ENCODE data around the gene CD248.
"Not testable (repeated sequence)": the region's sequence is repeated elsewhere in the genome, so short reads cannot be mapped to it uniquely, and the experiment has no call there.

CD248 gene

GRCh38 chr11:66313321-66314185 lies 3.3 kb downstream of the CD248 start:
- DNase-seq (ENCODE audit: low read depth) = no peak

- DNase-seq (ENCODE audit: low read depth) = peak; percentile 99
Measured at GRCh38 chr11:66312549-66313320, 4.1 kb downstream of the CD248 start.

DNA sequence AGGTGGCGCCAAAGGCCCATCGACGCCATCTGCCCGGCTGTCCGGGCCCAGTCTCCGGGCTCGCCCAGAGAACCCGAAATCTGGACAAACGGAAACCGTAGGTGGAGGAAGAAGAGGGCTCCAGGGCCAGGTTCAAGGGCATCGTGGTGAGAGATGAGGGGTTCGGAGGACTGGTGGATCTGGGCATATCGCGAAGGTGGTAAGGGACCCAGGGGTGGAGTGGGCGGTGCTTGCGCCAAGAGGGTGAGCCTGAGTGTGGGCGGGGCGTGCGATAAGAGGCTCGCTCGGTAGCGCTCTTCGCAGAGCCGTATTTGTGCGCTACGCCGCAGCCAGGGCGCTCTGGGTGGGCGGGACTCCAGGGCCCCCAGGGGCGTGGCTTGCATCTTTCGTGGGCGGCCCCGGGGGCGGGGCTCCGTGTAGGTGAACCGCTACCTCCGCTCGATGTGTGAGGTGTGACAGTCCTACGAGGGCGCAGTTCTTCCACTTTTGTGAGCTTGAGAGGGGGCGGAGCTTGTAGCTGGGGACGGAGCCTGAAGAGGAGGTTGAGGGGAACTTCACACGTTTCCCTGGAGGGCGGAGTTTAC lies 4.8 kb downstream of the CD248 start:
- DNase-seq (ENCODE audit: low read depth) = peak; percentile 78

- no peak for DNase-seq (ENCODE audit: low read depth)
Measured at GRCh38 chr11:66311470-66311964, 5.3 kb downstream of the CD248 start.

- not testable (repeated sequence) for DNase-seq (ENCODE audit: low read depth)
Measured at GRCh38 chr11:66310803-66311440, 5.9 kb downstream of the CD248 start.

DNA sequence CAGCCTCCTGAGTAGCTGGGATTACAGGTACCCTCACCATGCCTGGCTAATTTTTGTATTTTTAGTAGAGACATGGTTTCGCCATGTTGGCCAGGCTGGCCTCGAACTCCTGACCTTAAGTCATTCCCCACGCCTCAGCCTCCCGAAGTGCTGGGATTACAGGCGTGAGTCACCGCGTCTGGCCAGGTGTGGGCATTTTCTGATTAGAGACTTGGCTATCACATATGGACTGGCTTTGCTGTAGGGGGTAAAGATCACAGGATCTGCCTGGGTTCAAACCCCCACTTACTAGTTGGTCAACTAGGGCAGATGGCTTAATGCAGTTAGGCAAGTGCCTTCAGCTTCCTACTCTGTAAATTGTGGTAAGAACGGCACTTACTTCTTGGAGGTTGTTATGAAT lies 6.5 kb downstream of the CD248 start:
- no peak for DNase-seq (ENCODE audit: low read depth)

DNA sequence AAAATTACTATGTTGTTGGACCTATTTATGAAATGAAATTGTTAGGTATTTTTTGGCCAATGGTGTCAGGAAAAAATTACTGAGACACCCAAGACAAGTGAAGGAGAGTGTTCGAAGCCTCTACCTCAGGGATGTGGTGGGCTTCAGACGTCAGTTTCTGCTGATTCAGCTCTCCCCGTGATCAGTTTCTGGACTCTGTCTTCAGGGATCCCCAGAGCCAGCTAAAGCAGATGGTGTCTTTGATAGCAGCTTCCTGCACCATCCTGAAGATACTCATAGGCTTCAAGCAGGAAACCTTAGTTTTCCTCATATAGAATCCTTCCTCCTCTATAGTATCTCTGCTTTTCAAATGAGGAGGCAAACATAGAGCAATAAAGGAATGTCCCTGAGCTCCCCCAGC lies 7.4 kb downstream of the CD248 start:
- no peak for DNase-seq (ENCODE audit: low read depth)

- no peak for DNase-seq (ENCODE audit: low read depth)
Measured at GRCh38 chr11:66302656-66303055, 14.2 kb downstream of the CD248 start.

DNA sequence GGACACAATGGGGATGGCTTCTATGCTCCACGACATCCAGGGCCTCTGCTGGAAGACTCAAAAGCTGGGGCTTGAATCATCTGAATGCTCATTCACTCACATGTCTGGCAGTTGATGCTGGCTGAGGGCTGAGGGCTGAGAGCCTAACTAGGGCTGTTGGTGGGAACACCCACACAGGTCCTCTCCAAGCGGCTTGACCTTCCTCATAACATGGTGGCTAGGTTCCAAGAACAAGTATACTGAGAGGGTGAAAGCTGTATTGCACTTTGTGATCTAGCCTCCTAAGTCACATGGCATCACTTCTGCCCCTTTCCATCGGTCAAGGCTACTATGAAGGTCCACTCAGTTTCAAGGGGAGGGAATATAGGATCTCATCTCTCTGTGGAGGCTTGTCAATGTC lies 17.7 kb downstream of the CD248 start:
- no peak for DNase-seq (ENCODE audit: low read depth)

- DNase-seq (ENCODE audit: low read depth) = no peak
Measured at GRCh38 chr11:66297610-66298009, 19.2 kb downstream of the CD248 start.

DNA sequence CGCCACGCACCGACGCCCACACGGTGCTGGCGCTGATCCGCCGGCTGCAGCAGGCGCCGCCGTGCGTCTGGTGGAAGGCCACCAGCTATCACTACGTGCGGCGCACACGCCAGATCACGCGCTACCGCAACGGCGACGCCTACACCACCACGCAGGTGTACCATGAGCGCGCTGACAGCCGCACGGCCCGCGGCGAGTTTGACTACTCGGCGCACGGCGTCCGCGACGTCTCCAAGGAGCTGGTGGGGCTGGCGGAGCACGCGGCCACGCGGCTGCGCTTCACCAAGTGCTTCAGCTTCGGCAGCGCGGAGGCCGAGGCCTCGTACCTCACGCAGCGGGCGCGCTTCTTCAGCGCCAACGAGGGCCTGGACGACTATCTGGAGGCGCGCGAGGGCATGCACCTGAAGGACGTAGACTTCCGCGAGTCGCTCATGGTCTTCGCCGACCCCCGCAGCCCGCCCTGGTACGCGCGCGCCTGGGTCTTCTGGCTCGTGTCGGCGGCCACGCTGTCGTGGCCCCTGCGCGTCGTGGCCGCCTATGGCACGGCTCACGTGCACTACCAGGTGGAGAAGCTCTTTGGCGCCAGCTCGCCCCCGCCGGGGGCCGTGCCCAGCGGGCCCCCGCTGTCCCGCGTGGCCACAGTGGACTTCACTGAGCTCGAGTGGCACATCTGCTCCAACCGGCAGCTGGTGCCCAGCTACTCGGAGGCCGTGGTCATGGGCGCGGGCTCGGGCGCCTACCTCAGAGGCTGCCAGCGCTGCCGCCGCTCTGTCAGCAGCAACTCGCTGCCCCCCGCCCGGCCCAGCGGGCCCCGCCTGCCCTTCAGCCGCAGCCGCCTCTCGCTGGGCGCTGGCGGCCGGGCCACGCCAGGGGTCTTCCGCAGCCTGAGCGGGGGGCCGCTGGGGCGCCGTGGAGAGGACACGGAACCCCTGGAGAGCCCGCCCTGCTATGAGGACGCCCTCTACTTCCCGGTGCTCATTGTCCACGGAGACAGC lies 21.9 kb downstream of the CD248 start:
- DNase-seq (ENCODE audit: low read depth) = no peak

GRCh38 chr11:66293777-66294625 lies 22.8 kb downstream of the CD248 start:
- no peak for DNase-seq (ENCODE audit: low read depth)

DNA sequence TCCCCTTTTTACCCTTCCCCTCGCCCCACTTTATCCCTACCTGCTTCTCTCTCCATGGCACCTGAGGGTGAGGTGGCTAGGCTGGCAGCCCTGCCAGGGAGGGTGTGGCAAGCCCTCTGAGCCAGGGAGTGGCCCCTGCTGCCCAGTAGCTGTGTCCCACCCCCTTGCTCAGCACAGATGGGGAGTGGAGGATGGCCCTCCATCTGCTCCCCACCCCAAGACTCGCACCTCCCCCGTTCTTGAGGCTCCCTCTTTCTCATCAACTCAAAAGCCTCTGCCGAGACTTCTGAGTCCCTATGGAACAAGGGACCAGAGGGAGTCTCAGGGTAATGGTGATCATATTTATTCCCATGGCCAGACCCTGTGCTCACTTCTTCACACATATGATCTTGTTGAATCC lies 23.5 kb downstream of the CD248 start:
- DNase-seq (ENCODE audit: low read depth) = no peak

- no peak for DNase-seq (ENCODE audit: low read depth)
Measured at GRCh38 chr11:66292543-66293332, 24.1 kb downstream of the CD248 start.

DNA sequence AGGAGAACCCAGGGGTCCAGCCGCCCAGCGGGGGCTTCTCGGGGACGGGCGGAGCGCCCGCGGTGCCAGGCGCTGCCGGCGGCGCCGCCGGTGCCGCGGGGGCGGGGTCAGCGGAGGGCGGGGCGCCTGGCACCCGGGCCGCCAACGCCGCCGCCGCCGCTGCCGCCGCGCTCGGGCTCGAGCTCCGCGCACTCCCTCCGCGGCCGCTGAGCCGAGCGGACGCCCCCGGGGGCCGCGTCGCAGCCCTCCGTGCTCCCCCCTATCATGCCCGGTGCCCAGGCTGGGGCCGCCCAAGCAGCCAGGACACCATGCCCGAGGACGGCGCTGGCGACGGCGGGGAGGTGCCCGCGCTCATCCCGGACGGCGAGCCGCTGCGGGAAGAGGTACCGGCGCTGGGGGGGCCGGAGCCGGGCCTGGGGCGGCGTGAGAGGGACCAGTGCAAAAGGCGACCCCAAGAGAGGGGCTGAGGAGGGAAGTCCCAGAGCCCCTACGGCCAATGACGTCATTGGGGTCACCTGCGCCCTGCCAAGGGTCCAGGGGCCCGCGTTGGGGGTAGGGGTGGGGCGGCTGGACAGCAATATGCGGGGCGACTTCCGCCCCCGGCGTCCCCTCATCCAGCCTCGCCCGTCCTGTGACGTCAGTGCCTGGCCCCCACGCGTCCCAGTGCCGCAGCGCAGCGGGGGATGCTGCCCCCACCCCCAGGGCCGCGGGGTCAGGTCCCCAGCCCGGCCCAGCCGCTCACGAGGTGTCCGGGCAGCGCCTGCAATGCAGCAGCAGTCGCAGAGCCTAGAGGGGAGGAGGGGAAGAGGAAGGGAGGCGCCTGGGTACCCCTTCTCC lies 24.9 kb downstream of the CD248 start, which contains the start of gene TMEM151A:
Gene TMEM151A, plus strand, starts transcription at position 189 of the 837 bp plus-strand sequence. Its CDS starts 120 bp downstream, at position 309.
- no peak for DNase-seq (ENCODE audit: low read depth)

DNA sequence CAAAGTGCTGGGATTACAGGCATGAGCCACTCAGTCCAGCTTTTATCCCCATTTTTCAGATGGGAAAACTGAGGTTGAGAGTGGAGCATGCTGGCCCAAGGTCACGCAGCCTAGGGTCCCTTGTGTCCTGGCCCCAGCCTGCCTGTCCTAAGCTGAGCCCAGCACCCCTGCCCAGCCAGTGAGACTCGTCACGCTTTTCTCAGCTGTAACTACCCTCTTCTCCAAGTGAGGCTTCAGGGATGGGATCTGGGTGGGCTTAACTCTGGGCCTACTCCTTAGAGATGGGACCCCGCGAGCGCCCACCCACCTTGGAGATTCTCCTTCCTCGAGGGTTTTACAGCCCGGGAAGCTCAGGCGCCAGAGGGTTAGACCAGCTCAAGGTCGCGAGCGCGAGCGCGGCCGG lies 25.5 kb downstream of the CD248 start:
- no peak for DNase-seq (ENCODE audit: low read depth)

GRCh38 chr11:66290330-66290621 lies 26.6 kb downstream of the CD248 start:
- DNase-seq (ENCODE audit: low read depth) = no peak
